Fibroblast of skin of right quadriceps (primary cell): ENCODE results near the gene SPRED1.
A peak's percentile ranks its signal among the peaks of the same experiment; 100 is the strongest.

Experiments used
- DNase-seq: peaks from one replicate; pipeline ENCODE4 v3.0.0-alpha.2; 2013

SPRED1 gene

DNA sequence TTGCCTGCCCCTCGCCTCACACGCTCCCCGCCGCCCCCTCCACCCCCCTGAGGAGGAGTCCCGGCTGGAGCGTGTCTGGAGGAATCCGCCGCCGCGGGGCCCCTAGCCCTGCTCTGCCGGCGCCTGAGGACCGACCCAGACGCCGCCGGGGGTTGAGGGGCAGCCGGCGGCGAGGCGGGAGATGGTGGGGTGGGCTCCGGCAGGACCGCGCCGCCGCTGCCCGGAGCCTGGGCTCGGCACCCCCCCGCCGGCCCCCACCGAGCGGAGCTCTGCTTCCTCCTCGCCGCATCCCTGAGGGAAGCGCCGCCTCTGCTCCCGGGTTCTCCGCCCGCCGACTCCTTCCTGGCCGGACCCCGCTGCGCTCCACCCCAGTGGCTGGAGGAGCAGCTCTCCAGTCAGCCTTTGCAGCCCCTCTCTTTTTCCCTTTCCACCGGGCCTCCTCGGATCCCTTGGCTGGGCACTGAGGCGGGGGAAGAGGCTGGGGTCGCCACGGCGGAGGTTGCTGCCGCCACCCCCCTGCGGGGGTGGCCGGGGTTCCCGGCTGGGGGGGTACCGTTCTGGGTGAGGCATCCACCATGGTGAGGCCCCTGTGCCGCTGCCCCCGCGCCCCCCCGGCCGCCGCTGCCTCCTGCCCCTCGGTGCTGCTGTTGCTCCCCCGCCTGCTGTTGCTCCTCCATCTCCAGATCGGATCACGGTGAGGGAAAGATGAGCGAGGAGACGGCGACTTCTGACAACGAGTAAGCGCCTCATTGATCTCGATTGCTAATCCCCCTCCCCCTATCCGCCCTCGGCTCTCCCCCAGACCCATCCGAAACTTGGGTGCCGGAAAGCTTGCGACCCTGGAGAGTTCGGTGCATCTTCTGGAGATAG, at the start of gene SPRED1:
Gene SPRED1, plus strand, starts transcription at position 356 of the 870 bp plus-strand sequence. Its CDS starts 350 bp downstream, at position 706.
- no peak for DNase-seq

DNA sequence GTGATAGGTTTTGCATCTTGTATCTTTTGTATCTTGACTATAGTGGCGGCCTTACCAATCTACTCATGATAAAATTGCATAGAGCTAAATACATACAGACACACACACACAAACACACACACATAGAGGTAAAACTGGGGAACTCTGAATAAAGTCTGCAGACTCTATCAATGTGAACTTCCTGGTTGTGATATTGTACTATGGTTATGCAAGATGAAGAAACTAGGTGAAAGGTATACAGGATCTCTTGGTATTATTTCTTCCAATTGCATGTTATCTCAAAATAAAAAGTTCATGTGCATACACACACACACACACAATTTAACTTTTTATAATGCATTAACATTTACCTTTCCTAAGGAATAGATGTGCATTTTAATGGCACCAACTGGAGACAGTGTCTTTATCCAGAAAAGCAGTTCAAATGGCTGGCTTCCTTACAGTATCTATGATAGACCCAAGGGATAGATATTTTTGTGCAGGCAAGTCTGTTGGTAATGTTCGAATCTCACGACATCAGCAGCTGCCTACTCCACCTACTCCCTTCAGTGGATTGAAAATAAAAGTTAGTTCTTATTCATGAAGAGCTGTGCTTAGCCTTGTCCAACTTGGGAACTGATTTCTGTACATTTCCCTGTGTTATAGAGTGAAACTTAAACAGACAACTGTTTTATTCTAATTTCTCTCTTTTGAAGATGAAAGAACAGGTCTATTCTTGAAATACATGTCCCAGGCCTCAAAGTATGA, 46.9 kb upstream of the SPRED1 start:
- DNase-seq = no peak

DNA sequence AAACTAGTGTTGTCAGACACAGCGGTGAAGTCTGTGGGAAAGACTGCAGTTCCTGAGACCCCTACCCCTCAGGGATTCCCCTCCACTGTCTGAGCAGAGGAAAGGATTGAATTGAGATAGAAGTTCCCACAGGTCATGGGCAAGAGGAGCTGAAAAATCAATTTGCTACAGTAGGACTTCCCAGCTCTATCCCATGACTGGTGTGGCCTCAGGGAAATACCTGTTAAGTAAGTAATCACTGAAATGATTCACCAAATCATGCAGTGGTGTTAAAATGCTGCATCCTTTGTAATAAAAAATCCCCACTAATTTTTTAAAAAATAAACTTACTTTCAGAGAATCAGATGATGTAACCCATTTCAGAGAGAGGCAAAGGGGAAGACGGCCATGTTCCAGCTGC, 45.0 kb upstream of the SPRED1 start:
- DNase-seq = no peak

DNA sequence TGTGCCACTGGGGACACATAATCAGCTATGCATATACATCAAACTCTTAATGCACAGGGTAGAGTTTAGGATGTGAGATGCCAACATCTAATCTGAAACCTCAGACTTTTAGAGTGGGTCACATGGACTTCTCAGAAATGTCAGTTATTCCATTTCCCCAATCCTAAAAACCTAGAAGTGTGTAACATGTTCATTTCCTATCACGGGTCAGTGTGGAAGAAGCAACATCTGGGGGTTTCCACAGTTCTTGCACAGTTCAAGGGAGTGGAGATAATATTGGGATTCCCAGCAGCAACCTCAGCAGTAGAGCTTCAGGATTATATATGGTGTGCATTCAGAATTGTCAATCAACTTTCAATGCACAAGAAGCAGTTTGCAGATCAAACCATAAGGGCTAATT, 44.4 kb upstream of the SPRED1 start:
- no peak for DNase-seq

DNA sequence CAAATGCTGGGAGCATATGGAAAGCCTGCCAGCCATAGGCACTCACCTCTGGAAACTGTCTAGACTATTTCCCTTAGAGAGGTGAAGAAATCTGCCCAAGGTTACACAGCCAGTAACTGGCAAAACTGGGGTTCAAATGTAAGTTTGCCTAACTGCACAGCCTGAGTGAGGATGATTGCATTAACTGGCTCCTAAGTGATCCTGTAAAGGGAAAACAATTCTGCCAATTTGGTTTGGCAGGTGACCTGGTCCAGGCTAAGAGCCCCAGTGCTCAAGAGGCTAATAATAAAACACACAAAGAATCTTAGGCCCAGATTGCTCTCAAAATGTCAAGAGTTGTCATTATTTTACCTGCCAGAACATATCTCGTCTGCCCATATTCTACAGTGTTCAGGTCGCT, 43.9 kb upstream of the SPRED1 start:
- no peak for DNase-seq

DNA sequence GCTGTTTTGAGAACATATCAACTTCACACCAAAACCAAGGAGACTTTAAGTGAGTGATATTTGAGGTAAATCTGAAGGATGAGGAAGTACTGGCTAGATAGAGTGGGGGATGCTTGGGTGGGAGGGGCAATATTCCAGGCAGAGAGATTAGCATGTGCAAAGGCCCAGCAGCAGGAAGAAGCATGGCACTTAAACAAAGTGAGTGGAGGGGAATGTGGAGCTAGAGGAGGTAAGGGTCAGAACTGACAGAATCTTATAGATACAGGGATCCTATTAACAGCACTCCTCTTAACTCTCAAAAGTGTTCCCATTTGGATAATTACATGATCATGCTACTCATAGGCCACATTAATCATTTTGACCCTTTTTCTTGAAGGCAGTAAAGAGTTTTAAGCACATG, 41.4 kb upstream of the SPRED1 start:
- no peak for DNase-seq

DNA sequence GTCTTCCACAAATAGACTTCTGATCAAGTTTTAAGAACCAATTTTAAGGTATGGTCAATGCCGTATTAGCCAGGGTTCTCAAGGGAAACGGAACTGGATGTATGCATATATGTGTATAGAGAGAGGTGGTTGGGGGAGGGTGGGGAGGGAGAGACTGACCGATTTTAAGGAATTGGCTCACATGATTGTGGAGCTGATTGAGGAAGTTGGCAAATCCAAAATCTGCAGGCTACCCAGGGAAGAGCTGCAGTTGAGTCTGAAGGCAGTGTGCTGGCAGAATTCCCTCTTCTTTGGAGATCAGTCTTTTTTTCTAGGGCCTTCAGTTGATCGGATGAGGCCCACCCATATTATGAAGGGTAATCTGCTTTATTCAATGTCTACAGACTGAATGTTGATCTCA, 40.8 kb upstream of the SPRED1 start:
- no peak for DNase-seq

DNA sequence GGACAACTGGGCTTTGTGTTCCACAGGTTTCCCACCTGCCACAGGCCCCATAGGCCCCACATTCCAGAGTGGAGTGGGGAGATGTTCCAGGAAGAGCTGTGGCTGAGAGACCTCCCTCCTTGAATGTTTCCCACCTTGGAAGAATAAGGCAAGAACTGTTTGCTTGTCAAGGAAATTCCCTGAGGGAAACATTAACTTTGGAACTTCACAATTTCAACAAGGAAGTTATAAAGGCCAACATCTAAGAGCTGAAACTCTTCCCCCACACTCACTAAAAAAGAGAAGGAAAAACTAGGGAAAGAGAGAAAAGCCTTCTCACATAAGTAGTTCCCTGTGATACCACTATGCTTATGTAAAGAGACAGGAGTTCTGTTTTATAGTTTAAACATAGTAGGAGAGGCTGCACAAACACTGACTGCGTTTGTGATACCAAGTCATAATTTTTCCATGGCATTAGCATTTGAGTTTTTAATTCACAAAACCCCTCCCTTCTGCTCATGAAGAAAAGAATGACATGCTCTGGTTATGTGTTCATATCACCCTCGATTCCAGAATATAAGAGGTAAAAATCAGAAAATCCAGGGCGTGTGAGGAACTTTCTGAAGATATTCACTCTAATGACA, 39.8 kb upstream of the SPRED1 start:
- DNase-seq = no peak

DNA sequence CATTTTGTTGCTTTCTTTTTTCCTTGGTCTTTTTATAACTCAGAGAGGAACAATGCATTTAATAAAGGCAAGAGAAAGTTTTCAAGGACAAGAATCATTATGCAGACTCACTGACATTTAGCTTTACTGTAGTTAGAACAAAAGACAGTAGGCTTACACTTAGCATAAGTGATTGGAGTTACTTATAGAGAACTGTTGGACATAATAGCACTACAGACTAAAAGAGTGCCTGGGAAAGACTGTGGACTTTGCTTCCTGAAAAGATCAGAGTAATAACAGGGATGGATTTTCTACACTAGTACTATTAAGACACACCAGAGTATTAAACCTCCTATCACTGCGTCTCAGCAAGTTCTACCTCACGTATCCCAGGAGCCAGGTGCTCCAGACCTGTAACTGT, 39.3 kb upstream of the SPRED1 start:
- DNase-seq = no peak

DNA sequence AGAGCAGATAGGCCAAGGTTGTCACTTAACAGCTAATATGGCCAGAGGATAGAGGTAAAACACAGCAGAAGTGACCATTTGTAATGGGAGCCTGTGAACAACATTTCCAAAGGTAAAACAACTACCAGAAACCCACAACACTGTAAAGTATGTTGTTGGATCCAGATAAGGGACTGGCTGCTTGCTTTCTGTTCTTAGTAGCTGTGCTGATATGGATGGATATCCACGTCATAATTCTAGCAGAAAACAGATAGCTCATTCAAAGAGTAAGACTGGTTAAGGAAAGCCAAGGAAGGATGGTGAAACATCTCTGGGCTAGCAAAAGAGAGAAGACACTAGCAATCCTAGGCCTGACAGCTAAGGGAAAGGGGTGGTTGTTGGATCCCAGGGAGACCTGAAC, 36.9 kb upstream of the SPRED1 start:
- no peak for DNase-seq

DNA sequence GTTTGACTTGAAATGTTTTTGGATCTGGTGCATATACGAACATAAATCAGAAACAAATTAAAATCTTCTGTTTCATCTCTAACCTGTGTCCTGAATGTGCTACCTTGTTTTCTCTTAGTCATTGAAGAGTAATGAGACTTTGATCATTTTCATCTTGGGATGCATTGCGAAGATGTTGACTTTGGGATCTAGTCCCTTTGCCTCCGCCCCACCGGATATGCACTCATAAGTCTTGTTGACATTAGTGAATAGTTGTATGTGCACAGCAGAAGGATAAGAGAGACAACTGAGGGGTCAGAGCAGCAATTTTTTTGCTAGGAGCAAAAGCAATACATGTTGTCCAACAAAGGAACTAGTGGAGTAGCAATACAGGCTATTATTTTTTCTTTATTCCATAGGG, 35.9 kb upstream of the SPRED1 start:
- DNase-seq = peak; percentile 57

DNA sequence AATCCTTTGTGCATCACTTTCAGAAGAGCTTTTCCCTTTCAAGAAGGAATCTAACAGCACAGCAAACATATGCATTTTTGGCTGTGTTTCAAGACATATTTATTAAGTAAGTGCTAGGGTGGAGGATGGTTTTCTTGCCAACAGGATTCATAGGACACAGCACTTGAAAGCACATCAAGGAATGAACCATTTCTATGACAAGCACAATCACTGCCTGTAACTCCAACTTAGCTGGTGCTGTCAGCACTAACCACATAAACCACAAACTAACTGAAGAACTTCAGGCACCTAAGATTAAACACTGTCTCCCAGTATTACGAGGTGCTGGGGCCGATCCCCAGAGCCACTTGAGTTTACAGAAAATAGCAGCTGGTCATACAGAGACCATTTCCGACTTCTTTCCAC, 35.4 kb upstream of the SPRED1 start:
- peak; percentile 93 for DNase-seq

DNA sequence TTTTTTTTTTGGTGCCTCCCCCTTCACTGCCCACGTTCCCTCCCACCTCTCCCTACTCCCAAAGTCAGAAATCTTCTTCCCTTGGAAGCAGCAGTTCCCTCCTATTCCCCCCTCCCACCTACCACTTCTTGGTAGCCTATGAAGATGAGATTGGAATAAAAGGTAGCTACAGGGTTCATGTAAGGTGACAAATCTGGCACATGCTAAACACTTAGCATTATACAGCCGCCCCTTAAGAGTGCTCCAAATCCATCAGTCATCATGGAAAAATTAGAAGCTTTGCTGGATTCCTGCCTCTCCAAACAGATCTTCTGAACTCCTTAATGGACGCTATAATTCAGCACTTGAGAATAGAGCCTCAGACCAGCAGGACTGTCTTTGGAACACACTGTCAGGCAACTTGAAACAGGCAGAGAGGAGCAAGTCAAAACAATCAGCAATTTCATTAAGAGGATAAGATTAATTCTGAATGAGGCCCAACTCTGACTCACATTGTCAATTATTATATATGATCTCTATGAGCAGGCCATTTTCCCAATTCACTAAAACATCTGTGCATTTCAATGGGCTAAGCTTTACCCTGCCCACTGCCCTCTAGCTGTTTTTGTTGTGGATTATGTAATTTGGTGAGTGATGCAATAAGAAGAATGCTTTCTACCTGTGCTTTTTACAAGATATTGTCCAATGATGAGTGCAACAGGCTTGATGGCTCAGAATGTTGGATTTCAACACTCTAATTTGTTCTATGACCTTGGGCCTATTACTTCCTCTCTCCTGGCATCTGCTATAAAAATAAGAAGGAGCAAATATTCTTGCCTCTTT, 34.6 kb upstream of the SPRED1 start:
- peak; percentile 44 for DNase-seq

DNA sequence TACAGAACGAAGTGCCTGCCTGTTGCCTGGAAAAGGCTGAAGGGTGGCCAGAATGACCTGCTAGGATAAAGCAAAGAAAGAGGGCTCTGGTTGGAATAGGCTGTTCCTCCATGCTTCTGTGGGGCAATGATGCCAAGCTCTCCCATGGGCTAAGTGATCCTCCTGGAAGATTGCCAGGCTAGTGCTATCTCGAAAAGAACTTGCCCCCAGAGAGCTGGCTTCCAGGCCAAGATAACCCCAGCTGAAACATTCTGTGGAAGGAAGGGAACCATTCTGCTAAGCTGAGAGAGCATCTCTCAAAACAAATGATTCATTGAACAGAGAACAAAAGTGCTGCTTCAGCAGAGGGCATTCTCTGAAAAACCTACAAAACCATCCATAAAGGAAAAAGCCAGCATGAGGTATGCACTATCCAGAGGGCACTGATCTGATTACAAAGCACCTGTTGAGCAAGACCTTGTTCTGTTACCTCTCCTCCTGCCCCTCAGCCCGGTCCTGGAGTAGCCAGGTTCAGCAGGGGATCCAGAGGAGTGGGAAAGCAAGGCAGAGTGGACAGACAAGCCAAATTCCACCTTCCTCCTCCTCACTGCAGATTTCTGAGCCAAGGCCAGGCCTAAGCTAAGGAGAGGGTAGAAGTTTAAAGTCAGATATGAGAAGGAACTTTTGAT, 31.9 kb upstream of the SPRED1 start:
- no peak for DNase-seq

DNA sequence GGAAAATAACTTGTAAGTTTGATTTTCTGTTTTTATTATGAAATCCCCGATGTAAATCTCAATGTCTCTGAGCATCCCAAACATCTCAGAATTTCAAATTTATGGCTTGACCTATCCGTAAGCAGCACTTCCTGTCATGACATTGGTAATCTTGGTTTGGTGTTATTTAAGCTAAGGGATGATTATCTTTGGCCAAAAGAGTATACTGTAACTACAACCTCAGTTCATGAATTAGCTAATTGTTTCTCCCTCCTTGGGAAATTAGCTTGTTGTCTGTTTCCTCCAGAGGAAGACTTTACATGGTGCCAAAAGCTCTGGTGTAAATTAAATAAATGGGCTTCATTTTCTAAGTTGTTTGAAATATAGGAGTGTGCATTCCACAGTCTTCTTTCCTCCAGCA, 28.1 kb upstream of the SPRED1 start:
- DNase-seq = no peak

DNA sequence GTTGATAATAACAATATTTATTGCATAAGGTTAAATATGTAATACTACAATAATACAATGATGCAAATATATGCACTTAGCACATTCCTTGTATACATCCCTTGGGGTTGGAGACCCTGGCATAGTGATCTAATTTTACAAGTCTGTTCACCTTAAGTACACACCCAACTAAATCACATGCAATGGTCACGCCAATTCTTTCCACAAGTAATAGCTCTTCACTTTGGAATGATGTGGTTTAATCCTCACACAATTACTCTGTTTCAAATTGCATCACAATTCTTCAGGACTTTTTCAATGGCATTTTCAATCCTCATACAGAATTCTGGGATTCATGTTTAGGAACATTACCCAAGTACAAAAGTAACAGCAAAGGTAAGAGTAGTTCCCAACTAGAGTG, 27.3 kb upstream of the SPRED1 start:
- DNase-seq = peak; percentile 29

DNA sequence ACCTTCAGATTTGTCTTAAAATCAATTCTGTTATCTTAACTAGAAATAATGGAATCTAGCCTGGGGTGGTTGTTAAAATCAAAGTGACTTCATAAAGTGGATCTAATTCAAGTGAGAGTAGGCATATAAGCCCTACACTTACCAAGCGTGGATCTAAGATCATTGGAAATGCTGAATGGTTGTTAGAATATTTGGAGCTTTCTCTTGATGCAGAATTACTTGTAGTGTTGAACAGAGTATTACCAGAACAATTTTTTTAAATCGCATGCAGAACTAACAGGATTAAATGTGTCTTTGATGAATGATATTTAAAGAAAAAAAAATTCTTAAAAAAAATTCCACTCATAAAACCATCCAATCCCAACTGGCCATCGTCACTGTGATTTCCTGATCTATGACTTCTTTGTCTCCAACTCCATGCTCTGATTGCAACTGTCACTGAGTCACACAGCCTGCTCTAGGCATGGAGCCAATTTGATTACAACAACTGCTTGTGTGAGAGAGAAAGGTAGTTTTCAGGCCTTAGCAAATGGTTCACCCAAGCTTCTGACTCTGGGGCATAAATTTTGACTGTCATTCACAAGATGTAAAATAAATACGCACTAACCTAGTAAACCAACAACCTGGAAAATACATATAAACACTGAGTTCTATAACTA, 25.9 kb upstream of the SPRED1 start:
- DNase-seq = peak; percentile 86

DNA sequence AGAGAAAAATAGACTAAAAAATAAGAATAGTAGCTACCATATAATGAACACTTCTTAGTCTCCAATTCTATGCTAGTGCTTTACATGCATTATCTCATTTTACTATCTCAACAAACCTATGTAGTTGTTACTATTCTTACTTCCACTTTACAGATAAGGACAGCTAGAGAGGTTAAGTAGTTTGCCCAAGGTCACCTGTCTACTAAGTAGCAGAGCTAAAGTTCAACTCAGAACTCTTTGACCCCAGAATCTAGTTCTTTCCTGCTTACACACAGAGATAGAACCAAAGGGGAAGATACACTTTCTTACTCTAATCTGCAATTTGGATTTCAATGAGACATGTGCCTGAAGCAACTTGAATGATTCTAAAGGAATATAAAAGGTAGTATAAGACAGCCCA, 24.7 kb upstream of the SPRED1 start:
- DNase-seq = no peak

DNA sequence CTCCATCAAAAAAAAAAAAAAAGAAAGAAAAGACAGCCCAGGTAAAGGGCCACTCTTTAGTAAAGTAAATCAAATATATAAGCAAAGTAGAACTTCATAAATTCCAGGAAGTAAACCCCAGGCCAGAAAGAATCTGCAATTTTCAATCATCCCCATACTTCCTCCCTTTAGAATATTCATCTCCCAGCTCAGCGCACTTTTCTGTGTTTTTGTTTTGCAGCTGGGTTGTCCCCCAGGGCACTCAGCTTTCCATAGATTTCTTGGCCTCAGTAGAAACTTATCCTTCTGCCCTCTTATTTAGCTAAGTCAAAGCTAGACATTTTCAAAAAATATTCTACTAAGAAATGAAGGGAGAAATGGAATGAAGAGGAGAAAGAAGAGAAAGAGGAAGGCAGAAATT, 24.0 kb upstream of the SPRED1 start:
- DNase-seq = no peak

DNA sequence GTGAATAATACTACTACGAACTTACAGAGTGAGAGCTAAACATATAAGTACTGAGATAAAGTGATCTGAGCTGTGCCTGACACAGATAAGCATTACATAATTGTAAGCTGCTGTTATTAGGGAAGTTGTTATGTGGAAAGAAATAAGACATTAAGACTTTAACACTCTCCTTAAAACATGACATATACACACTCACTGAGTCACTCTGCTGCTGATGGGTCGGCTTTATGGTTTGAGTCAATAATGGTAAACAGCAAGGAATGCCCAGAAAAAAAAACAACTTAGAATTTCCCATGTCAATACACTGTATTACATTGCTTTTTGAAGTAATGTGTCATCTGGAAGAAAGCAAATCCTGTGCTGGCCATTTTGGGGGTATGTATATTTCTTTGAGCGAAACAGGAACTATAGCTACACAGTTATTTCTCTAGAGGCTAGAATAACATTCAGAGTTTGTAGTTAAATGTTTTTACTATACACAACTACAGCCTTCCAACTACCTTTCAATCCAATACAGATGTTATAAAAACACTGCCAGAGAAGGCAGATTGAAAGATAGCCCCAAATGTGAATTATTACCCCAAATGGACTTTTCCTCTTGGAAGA, 22.8 kb upstream of the SPRED1 start:
- DNase-seq = peak; percentile 74

DNA sequence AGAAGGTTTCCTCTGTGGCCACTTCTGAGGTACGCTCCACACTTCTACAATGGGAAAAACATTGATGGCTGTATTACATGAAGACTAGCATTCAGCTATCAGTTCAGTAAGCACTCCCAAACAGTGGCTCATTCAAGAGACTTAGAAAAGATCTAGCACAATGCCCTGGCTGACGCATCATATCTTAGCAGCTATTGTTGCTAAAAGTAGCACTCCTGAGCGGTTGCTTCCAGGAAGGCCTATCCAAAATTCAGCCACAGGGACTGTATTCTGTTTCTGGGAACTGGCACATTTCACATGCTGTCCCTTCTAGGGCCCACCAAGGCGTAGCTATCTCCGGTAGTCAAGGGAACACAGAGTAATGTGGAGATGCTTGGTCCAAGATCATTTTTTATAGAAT, 21.2 kb upstream of the SPRED1 start:
- no peak for DNase-seq
